NCI-H526 (cell line): Measurements from ENCODE around the gene DHRS9.

Source experiments
- DNase-seq, 2 experiments: peaks; one replicate each; lab custom pipeline; 2025; lab: John Stamatoyannopoulos, UW

The DHRS9 gene

GRCh38 chr2:169065864-169066517 lies 3.4 kb upstream of the DHRS9 start:
- DNase-seq = no peak

GRCh38 chr2:169066897-169067296 lies 2.5 kb upstream of the DHRS9 start:
- DNase-seq = no peak

GRCh38 chr2:169069833-169070232 lies 470 bp downstream of the DHRS9 start:
- no peak for DNase-seq

- no peak for DNase-seq
Observed at GRCh38 chr2:169071455-169071854, 2.1 kb downstream of the DHRS9 start.

GRCh38 chr2:169072163-169072925 lies 3.0 kb downstream of the DHRS9 start:
- DNase-seq = no peak

GRCh38 chr2:169073211-169073962 lies 4.0 kb downstream of the DHRS9 start:
- DNase-seq = no peak

GRCh38 chr2:169073963-169074751 lies 4.8 kb downstream of the DHRS9 start:
- no peak for DNase-seq

- DNase-seq = no peak
Observed at GRCh38 chr2:169077674-169078240, 8.4 kb downstream of the DHRS9 start.

GRCh38 chr2:169080250-169081069 lies 11.1 kb downstream of the DHRS9 start:
- no peak for DNase-seq

GRCh38 chr2:169081551-169081950 lies 12.2 kb downstream of the DHRS9 start:
- no peak for DNase-seq

- DNase-seq = no peak
Observed at GRCh38 chr2:169082995-169083394, 13.6 kb downstream of the DHRS9 start.

- no peak for DNase-seq
Observed at GRCh38 chr2:169086893-169087467, 17.6 kb downstream of the DHRS9 start.

- DNase-seq = no peak
Observed at GRCh38 chr2:169087757-169088379, 18.5 kb downstream of the DHRS9 start.

GRCh38 chr2:169089182-169089581 lies 19.8 kb downstream of the DHRS9 start:
- DNase-seq = no peak

GRCh38 chr2:169090133-169090820 lies 20.9 kb downstream of the DHRS9 start:
- DNase-seq = peak in 1 of 2 experiments; percentile 41

GRCh38 chr2:169091256-169091655 lies 21.9 kb downstream of the DHRS9 start:
- no peak for DNase-seq

- no peak for DNase-seq
Observed at GRCh38 chr2:169091761-169092519, 22.6 kb downstream of the DHRS9 start.

- no peak for DNase-seq
Observed at GRCh38 chr2:169093535-169093934, 24.2 kb downstream of the DHRS9 start.

- peak; percentile 3 to 29 for DNase-seq
Observed at GRCh38 chr2:169094676-169095075, 25.3 kb downstream of the DHRS9 start.
